HepG2 (cell line): ENCODE measurements around the gene TACO1. TPM values are rescaled to one million over a fixed set of nuclear protein-coding genes. Genes with fewer than 3 reads are reported as not detected.

Source experiments
- ATF7 ChIP-seq, 2 experiments: fragments of 450-650 bp in 1 of 2; sonication (generic) in 1 of 2; formaldehyde crosslinking in 1 of 2; IDR thresholded peaks; 2 replicates each; pipeline versions ENCODE4 v1.4.0 to v1.6.1; 2016 to 2020; ENCODE audit warnings: antibody characterized with exemption in 1 of 2, mild to moderate bottlenecking in 1 of 2, missing genetic modification reagents in 1 of 2
- CBX2 ChIP-seq, 2 experiments: fragments of 200-600 bp in 1 of 2; sonication (generic); formaldehyde crosslinking in 1 of 2; IDR thresholded peaks; 2 replicates each; pipeline versions ENCODE4 v1.7.0 to v1.8.1; 2018 to 2022; ENCODE audit warnings: low read depth in 2 of 2, low read length in 1 of 2, mild to moderate bottlenecking in 1 of 2, missing genetic modification reagents in 1 of 2
- CENPT ChIP-seq: sonication (generic); formaldehyde crosslinking; IDR thresholded peaks from 2 replicates; pipeline ENCODE4 v1.8.0; 2022; ENCODE audit warnings: low read depth, mild to moderate bottlenecking, moderate library complexity, missing genetic modification reagents
- DMAP1 ChIP-seq: IDR thresholded peaks from 2 replicates; pipeline ENCODE4 v1.6.1; 2016
- GRHL1 ChIP-seq: sonication (generic); formaldehyde crosslinking; conservative IDR thresholded peaks from 2 replicates; pipeline ENCODE4 v1.8.0; 2022; ENCODE audit warnings: missing genetic modification reagents
- HDAC1 ChIP-seq: sonication (generic); formaldehyde crosslinking; IDR thresholded peaks from 2 replicates; pipeline ENCODE4 v1.5.1; 2020; ENCODE audit warnings: mild to moderate bottlenecking, missing genetic modification reagents
- HMGA1 ChIP-seq: sonication (generic); formaldehyde crosslinking; conservative IDR thresholded peaks from 2 replicates; pipeline ENCODE4 v1.4.0; 2020; ENCODE audit warnings: missing genetic modification reagents
- HNRNPL ChIP-seq: fragments of 200-400 bp; formaldehyde crosslinking; IDR thresholded peaks from 2 replicates; pipeline ENCODE4 v1.6.1; 2017; ENCODE audit warnings: mild to moderate bottlenecking, low read depth, low read length
- LCORL ChIP-seq, 2 experiments: fragments of 450-650 bp in 1 of 2; sonication (generic) in 1 of 2; formaldehyde crosslinking in 1 of 2; IDR thresholded peaks; 2 replicates each; pipeline versions ENCODE4 v1.5.0 to v1.6.1; 2017 to 2020; ENCODE audit warnings: antibody characterized with exemption in 1 of 2, missing genetic modification reagents in 1 of 2
- MEIS2 ChIP-seq: sonication (generic); formaldehyde crosslinking; IDR thresholded peaks from 2 replicates; pipeline ENCODE4 v1.9.0; 2021; ENCODE audit warnings: mild to moderate bottlenecking, missing genetic modification reagents
- MTA1 ChIP-seq: sonication (generic); formaldehyde crosslinking; IDR thresholded peaks from 2 replicates; pipeline ENCODE4 v1.4.0; 2020; ENCODE audit warnings: missing genetic modification reagents, mild to moderate bottlenecking, borderline replicate concordance
- NBN ChIP-seq: fragments of 450-650 bp; conservative IDR thresholded peaks from 2 replicates; pipeline ENCODE4 v1.6.1; 2017
- REXO4 ChIP-seq: sonication (generic); formaldehyde crosslinking; IDR thresholded peaks from 2 replicates; pipeline ENCODE4 v1.8.0; 2022; ENCODE audit warnings: missing genetic modification reagents, mild to moderate bottlenecking, borderline replicate concordance
- SMYD3 ChIP-seq: sonication (generic); formaldehyde crosslinking; IDR thresholded peaks from 2 replicates; pipeline ENCODE4 v1.8.1; 2023; ENCODE audit warnings: mild to moderate bottlenecking, missing genetic modification reagents
- SP4 ChIP-seq: sonication (generic); formaldehyde crosslinking; IDR thresholded peaks from 2 replicates; pipeline ENCODE4 v1.8.1; 2023; ENCODE audit warnings: mild to moderate bottlenecking, missing genetic modification reagents
- TBP ChIP-seq: sonication (generic); formaldehyde crosslinking; IDR thresholded peaks from 2 replicates; pipeline ENCODE4 v1.5.0; 2020; ENCODE audit warnings: missing genetic modification reagents
- TRIM24 ChIP-seq: sonication (generic); formaldehyde crosslinking; IDR thresholded peaks from 2 replicates; pipeline ENCODE4 v1.8.0; 2022; ENCODE audit warnings: mild to moderate bottlenecking, missing genetic modification reagents
- ZEB1 ChIP-seq: IDR thresholded peaks from 2 replicates; pipeline ENCODE4 v1.6.1; 2012; ENCODE audit warnings: mild to moderate bottlenecking, low read depth, inconsistent platforms; ENCODE audit not compliant: insufficient replicate concordance
- ZNF101 ChIP-seq: sonication (generic); formaldehyde crosslinking; IDR thresholded peaks from 2 replicates; pipeline ENCODE4 v1.4.0; 2020; ENCODE audit warnings: mild to moderate bottlenecking, low read depth, missing genetic modification reagents, borderline replicate concordance
- ZNF274 ChIP-seq: sonication (generic); formaldehyde crosslinking; IDR thresholded peaks from 2 replicates; pipeline ENCODE4 v1.5.1; 2020; ENCODE audit warnings: mild to moderate bottlenecking, missing genetic modification reagents
- ZNF317 ChIP-seq: sonication (generic); formaldehyde crosslinking; IDR thresholded peaks from 2 replicates; pipeline ENCODE4 v1.5.0; 2020; ENCODE audit warnings: mild to moderate bottlenecking, missing genetic modification reagents
- ZNF350 ChIP-seq: sonication (generic); formaldehyde crosslinking; IDR thresholded peaks from 2 replicates; pipeline ENCODE4 v1.4.0; 2020; ENCODE audit warnings: mild to moderate bottlenecking, low read depth, missing genetic modification reagents, borderline replicate concordance
- ZNF510 ChIP-seq: sonication (generic); formaldehyde crosslinking; IDR thresholded peaks from 2 replicates; pipeline ENCODE4 v1.4.0; 2020; ENCODE audit warnings: low read depth, mild to moderate bottlenecking, missing genetic modification reagents
- ZNF530 ChIP-seq: sonication (generic); formaldehyde crosslinking; IDR thresholded peaks from 2 replicates; pipeline ENCODE4 v1.5.0; 2020; ENCODE audit warnings: low read depth, mild to moderate bottlenecking, missing genetic modification reagents
- ZNF619 ChIP-seq: sonication (generic); formaldehyde crosslinking; IDR thresholded peaks from 2 replicates; pipeline ENCODE4 v1.4.0; 2020; ENCODE audit warnings: mild to moderate bottlenecking, missing genetic modification reagents
- ZNF816 ChIP-seq: sonication (generic); formaldehyde crosslinking; IDR thresholded peaks from 2 replicates; pipeline ENCODE4 v1.8.0; 2022; ENCODE audit warnings: missing genetic modification reagents, mild to moderate bottlenecking, borderline replicate concordance
- polyA plus RNA-seq, 8 experiments: library from polyadenylated mRNA; depleted of rRNA in 3 of 8; stranded (reverse) in 7 of 8; unstranded in 1 of 8; fragments of >200 nt; fragmentation: Illumina TruSeq in 4 of 8; extraction: Trizol in 4 of 8; gene quantifications; 2 replicates each; pipeline versions ENCODE4 v1.2.1 to v1.2.3, GENCODE V29; 2011 to 2016; ENCODE audit warnings: low read depth in 4 of 8, missing spikeins in 1 of 8, mixed read lengths in 1 of 8; ENCODE audit not compliant: insufficient read depth in 1 of 8
- total RNA-seq, 5 experiments: library from RNA; depleted of rRNA; stranded (reverse); fragments of >200 nt; fragmentation: Illumina TruSeq; extraction: Trizol; gene quantifications; 2 replicates each; pipeline ENCODE4 v1.2.3, GENCODE V29; 2016; ENCODE audit warnings: low read depth in 1 of 5
- TF ChIP-seq, protein P1 (sequence below): fragments of 450-650 bp; IDR thresholded peaks from 2 replicates; pipeline ENCODE4 v1.6.1; 2017
- TF ChIP-seq, protein P2 (sequence below): IDR thresholded peaks from 2 replicates; pipeline ENCODE4 v1.6.1; 2016; ENCODE audit warnings: missing biosample characterization, missing genetic modification reagents, low read depth

Gene TACO1
- total and polyA plus RNA-seq, 2 of the 13 experiments (the other 11 are each of a cell fraction or from before 2014, with no cell fraction given), result 34.7 to 53.6 TPM

- TF ChIP-seq, protein P1, sequence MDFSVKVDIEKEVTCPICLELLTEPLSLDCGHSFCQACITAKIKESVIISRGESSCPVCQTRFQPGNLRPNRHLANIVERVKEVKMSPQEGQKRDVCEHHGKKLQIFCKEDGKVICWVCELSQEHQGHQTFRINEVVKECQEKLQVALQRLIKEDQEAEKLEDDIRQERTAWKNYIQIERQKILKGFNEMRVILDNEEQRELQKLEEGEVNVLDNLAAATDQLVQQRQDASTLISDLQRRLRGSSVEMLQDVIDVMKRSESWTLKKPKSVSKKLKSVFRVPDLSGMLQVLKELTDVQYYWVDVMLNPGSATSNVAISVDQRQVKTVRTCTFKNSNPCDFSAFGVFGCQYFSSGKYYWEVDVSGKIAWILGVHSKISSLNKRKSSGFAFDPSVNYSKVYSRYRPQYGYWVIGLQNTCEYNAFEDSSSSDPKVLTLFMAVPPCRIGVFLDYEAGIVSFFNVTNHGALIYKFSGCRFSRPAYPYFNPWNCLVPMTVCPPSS, result no peak
- TF ChIP-seq GRHL1 (CRISPR knock-in tag) (no peak), NBN (no peak), DMAP1 (CRISPR knock-in tag) (peak; percentile 51; the same call in 1 of the 2 replicates), ATF7 (IDR thresholded peaks at IDR 0.05) (no peak), ATF7 (CRISPR knock-in tag; IDR thresholded peaks at IDR 0.05) (no peak), TBP (no peak), ZNF510 (no peak), HMGA1 (no peak), ZNF101 (CRISPR knock-in tag) (no peak), ZNF317 (CRISPR knock-in tag) (no peak), ZNF816 (CRISPR knock-in tag) (no peak), LCORL (IDR thresholded peaks at IDR 0.05) (no peak), LCORL (CRISPR knock-in tag; IDR thresholded peaks at IDR 0.05) (peak; percentile 64), HNRNPL (no peak), ZNF619 (CRISPR knock-in tag) (0 out of 2 replicates have a peak, but pooled peaks have one; percentile 67), HDAC1 (peak; percentile 84), ZNF350 (CRISPR knock-in tag) (peak; percentile 82), MTA1 (peak; percentile 45; the same call in 1 of the 2 replicates), CENPT (no peak), CBX2 (IDR thresholded peaks at IDR 0.05; ENCODE audit: low read depth, low read length) (no peak), CBX2 (CRISPR knock-in tag; IDR thresholded peaks at IDR 0.05; ENCODE audit: low read depth) (no peak), MEIS2 (CRISPR knock-in tag) (peak; percentile 53; the same call in 1 of the 2 replicates), SP4 (0 out of 2 replicates have a peak, but pooled peaks have one; percentile 43), REXO4 (no peak), ZEB1 (peak; percentile 70), TRIM24 (CRISPR knock-in tag) (no peak), ZNF274 (CRISPR knock-in tag) (peak; percentile 79; the same call in 1 of the 2 replicates), SMYD3 (CRISPR knock-in tag) (no peak; the same call in 1 of the 2 replicates), ZNF530 (CRISPR knock-in tag) (no peak)
- TF ChIP-seq, protein P2, sequence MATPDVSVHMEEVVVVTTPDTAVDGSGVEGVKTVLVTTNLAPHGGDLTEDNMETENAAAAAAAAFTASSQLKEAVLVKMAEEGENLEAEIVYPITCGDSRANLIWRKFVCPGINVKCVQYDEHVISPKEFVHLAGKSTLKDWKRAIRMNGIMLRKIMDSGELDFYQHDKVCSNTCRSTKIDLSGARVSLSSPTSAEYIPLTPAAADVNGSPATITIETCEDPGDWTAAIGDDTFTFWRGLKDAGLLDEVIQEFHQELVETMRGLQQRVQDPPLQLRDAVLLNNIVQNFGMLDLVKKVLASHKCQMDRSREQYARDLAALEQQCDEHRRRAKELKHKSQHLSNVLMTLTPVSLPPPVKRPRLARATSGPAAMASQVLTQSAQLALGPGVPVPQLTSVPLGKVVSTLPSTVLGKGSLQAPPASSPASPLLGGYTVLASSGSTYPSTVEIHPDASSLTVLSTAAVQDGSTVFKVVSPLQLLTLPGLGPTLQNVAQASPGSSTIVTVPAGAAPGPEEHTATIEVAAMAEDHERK (CRISPR knock-in tag), result no peak
Measured at GRCh38 chr17:63579633-63580032, 21.1 kb upstream of the TACO1 start (continued).
